ENCODE data around the gene BID. TPM values are rescaled to one million over a fixed set of nuclear protein-coding genes. Genes with fewer than 3 reads are reported as not detected.

The BID gene
- total and polyA plus RNA-seq, 12 donors = 3.8 to 26.6 (median 10.6) TPM

DNA sequence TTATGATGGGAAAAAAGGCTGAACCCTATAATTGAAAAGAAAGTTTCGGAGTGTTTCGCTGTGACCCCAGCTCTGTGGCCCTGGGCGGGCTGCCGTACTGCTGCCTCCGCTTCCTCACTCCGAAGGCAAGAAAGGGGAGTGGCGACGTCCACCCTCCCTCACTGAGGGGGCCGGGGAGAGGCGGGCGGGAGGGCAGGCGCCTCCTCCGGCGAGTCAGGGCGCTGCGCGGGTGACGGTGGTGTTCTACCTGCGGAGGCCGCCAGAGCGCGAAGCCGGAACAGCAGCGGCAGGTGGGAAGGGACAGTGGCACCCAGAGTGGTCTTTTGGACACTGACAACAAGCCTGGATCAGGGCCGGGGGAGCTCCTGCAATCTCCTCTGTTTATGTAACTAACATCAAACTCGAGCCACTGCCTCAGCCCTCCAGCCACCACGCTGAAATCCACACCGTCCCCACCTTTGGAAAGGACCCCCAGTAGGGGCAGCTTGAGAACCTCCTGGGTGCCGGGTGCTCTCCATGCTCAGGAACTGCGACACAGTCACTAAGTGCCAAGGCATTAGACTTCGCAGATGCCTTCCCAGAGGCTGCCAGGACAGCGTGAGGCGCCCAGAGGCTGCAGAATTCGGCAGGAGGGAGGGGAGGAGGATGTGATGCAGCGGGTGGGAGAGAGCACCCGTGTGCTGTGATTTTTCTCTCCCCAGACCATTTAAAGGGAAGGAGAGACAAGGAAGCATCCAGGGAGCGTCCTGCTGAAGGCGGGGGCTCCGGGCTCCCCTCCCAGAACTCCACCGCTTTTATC, 25.5 kb downstream of the BID start:
- Histone ChIP-seq H3K4me1 (replicated peaks in 1 of 2) (no peaks in the 10 kb centered on the region), H3K27me3 (no peaks in the 10 kb centered on the region), H3K9me3 (replicated peaks in 1 of 3) (no peaks in the 10 kb centered on the region), H3K36me3 (replicated peaks in 1 of 2) (no peaks in the 10 kb centered on the region), H3K4me3 (no peak overlapping the region), H3K27ac (no peak overlapping the region)
- no peak for DNase-seq
- intact Hi-C loops (cut with DNase I) = no loop called here
- WGBS, 4 donors = 62 to 79% (median 68%) methylated on average over 26 to 40 of the region's 40 CpGs
- no peak for TF ChIP-seq CTCF (IDR thresholded peaks at IDR 0.05)
- TF ChIP-seq POLR2A (IDR thresholded peaks at IDR 0.05) = no peak

DNA sequence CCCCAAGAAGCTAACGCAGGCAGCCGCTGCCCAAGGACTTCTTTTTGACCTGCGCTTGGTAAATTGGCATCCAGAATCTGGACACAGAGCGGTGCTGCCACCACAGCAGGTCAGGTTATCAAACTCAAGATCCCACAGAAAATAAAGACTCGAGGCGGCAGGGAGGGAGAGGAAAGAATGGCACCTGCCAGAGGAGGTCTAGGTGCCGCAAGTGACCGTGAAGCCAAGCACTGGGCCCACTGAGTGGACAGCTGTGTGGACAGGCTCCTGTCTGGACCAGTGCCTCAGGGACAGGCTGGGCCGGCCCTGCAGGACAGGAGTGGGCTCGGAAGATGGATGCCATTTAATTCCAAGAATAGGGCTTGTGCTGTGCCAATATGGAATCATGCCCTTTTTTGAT, 27.4 kb downstream of the BID start:
- peaks cover 0 to 3% of the 10 kb centered on the region in 2 donors for H3K4me1 ChIP-seq (replicated peaks in 1 of 2)
- DNase-seq = no peak
- intact Hi-C loops (cut with DNase I) = no loop called here
- no peaks in the 10 kb centered on the region for H3K27me3 ChIP-seq
- WGBS, 4 donors = 92 to 98% (median 93%) methylated on average over 6 to 10 of the region's 10 CpGs
- TF ChIP-seq POLR2A (IDR thresholded peaks at IDR 0.05) (no peak), CTCF (IDR thresholded peaks at IDR 0.05) (no peak)
- no peak overlapping the region for H3K4me3 ChIP-seq
- no peaks in the 10 kb centered on the region for H3K9me3 ChIP-seq (replicated peaks in 1 of 3)
- H3K27ac ChIP-seq = no peak overlapping the region
- H3K36me3 ChIP-seq (replicated peaks in 1 of 2) = no peaks in the 10 kb centered on the region

- 79 to 90% (median 86%) methylated on average over 6 to 7 of the region's 7 CpGs for WGBS, 4 donors
- no peaks in the 10 kb centered on the region for H3K36me3 ChIP-seq (replicated peaks in 1 of 2)
- intact Hi-C loops (cut with DNase I) = no loop called here
- H3K27me3 ChIP-seq = no peaks in the 10 kb centered on the region
- DNase-seq = no peak
- TF ChIP-seq CTCF (IDR thresholded peaks at IDR 0.05) = no peak
- no peak for TF ChIP-seq POLR2A (IDR thresholded peaks at IDR 0.05)
- peaks cover 0 to 3% of the 10 kb centered on the region in 2 donors for H3K4me1 ChIP-seq (replicated peaks in 1 of 2)
- H3K27ac ChIP-seq = no peak overlapping the region
- no peaks in the 10 kb centered on the region for H3K9me3 ChIP-seq (replicated peaks in 1 of 3)
- H3K4me3 ChIP-seq = no peak overlapping the region
These were observed 29.8 kb downstream of the BID start for GRCh38 chr22:17744430-17744829.

DNA sequence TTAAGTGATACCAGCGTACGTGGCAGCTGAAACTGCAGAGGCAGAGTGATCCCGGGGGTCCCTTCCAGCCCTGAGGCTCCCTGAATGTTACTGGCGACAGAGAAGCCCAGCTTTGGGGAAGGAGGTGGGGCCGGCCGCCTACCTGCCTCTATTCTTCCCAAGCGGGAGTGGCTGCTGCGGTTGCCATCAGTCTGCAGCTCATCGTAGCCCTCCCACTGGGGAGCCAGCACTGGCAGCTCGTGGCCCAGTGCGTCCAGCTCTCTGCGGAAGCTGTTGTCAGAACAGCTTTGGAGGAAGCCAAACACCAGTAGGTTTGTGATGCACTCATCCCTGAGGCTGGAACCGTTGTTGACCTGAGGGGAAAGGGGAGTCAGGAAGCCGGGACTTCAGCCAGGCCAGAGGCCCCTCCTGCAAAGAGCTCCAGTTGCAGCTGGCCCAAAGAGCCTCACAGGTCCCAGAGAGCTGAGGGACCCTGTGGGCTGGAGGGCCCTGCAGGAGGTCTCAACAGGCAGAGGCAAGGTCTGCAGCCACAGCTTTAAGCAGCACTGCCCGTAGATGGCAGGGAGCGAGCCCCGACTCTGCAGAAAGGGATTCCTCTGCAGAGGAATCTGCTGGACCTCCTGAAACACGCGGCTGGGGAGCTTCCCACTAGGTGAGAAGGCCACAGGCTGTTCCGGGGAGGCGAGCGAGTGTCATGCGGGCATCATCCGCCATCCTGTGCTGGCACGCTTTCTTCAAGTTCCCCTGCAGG, 30.4 kb downstream of the BID start:
- no peaks in the 10 kb centered on the region for H3K27me3 ChIP-seq
- H3K4me3 ChIP-seq = no peak overlapping the region
- H3K9me3 ChIP-seq (replicated peaks in 1 of 3) = no peaks in the 10 kb centered on the region
- 75 to 81% (median 77%) methylated on average over 17 to 25 of the region's 25 CpGs for WGBS, 4 donors
- TF ChIP-seq CTCF (IDR thresholded peaks at IDR 0.05) (no peak), POLR2A (IDR thresholded peaks at IDR 0.05) (no peak)
- H3K27ac ChIP-seq = no peak overlapping the region
- H3K36me3 ChIP-seq (replicated peaks in 1 of 2) = no peaks in the 10 kb centered on the region
- DNase-seq = no peak
- intact Hi-C loops (cut with DNase I) = no loop called here
- H3K4me1 ChIP-seq (replicated peaks in 1 of 2) = peaks cover 0 to 3% of the 10 kb centered on the region in 2 donors

All from adrenal gland (tissue), 12 donors.